T1000 (cell line): ENCODE data around the gene XCL2.
"Not testable (repeated sequence)": the region's sequence is repeated elsewhere in the genome, so short reads cannot be mapped to it uniquely, and the experiment has no call there.

Experiments
- DNase-seq: peaks from one replicate; lab custom pipeline; 2025; ENCODE audit warnings: mixed read lengths; lab: John Stamatoyannopoulos, UW

Gene XCL2

GRCh38 chr1:168556647-168557046 is 12.8 kb upstream of the XCL2 start:
- no peak for DNase-seq

GRCh38 chr1:168555508-168556046 is 11.8 kb upstream of the XCL2 start:
- no peak for DNase-seq

GRCh38 chr1:168554603-168555483 is 11.0 kb upstream of the XCL2 start:
- no peak for DNase-seq

- DNase-seq = no peak
Measured at GRCh38 chr1:168553680-168554553, 10.1 kb upstream of the XCL2 start.

- DNase-seq = no peak
Measured at GRCh38 chr1:168552961-168553360, 9.2 kb upstream of the XCL2 start.

GRCh38 chr1:168551688-168552087 is 7.9 kb upstream of the XCL2 start:
- no peak for DNase-seq

GRCh38 chr1:168550971-168551370 is 7.2 kb upstream of the XCL2 start:
- no peak for DNase-seq

GRCh38 chr1:168546553-168546895 is 2.7 kb upstream of the XCL2 start:
- not testable (repeated sequence) for DNase-seq

- DNase-seq = not testable (repeated sequence)
Measured at GRCh38 chr1:168545678-168546552, 2.1 kb upstream of the XCL2 start.

- not testable (repeated sequence) for DNase-seq
Measured at GRCh38 chr1:168542978-168543377, 819 bp downstream of the XCL2 start.

- not testable (repeated sequence) for DNase-seq
Measured at GRCh38 chr1:168540798-168541197, 3.0 kb downstream of the XCL2 start.

- DNase-seq = no peak
Measured at GRCh38 chr1:168535536-168535935, 8.3 kb downstream of the XCL2 start.

- DNase-seq = no peak
Measured at GRCh38 chr1:168531615-168532345, 12.0 kb downstream of the XCL2 start.

GRCh38 chr1:168529518-168529917 is 14.3 kb downstream of the XCL2 start:
- no peak for DNase-seq

GRCh38 chr1:168521401-168522000 is 22.3 kb downstream of the XCL2 start:
- DNase-seq = no peak

- no peak for DNase-seq
Measured at GRCh38 chr1:168520832-168521231, 23.0 kb downstream of the XCL2 start.

GRCh38 chr1:168520052-168520751 is 23.6 kb downstream of the XCL2 start:
- no peak for DNase-seq

GRCh38 chr1:168518813-168519212 is 25.0 kb downstream of the XCL2 start:
- no peak for DNase-seq

- no peak for DNase-seq
Measured at GRCh38 chr1:168518201-168518689, 25.6 kb downstream of the XCL2 start.

- no peak for DNase-seq
Measured at GRCh38 chr1:168514455-168514854, 29.3 kb downstream of the XCL2 start.
